Retina (tissue), 1 donor: Measurements from ENCODE around the gene PRKAB2.
"Not testable (repeated sequence)": the region's sequence is repeated elsewhere in the genome, so short reads cannot be mapped to it uniquely, and the experiment has no call there.

Experiments used
- DNase-seq: peaks from one replicate; pipeline ENCODE4 v3.0.0-alpha.2; 2016

PRKAB2 gene

GRCh38 chr1:147172168-147173016 is at the start of gene PRKAB2:
Gene PRKAB2 (minus strand): TSS chr1:147172470. CDS start chr1:147172144, 326 bp downstream.
- peak; percentile 99 for DNase-seq

- no peak for DNase-seq
These were observed 46.3 kb upstream of the PRKAB2 start for GRCh38 chr1:147218606-147219005.

- DNase-seq: no peak
These were observed 44.9 kb upstream of the PRKAB2 start for GRCh38 chr1:147217141-147217540.

- DNase-seq: no peak
These were observed 43.9 kb upstream of the PRKAB2 start for GRCh38 chr1:147216124-147216523.

GRCh38 chr1:147215540-147215916 is 43.3 kb upstream of the PRKAB2 start:
- DNase-seq: no peak

- DNase-seq: no peak
These were observed 42.7 kb upstream of the PRKAB2 start for GRCh38 chr1:147214842-147215539.

- DNase-seq: no peak
These were observed 42.1 kb upstream of the PRKAB2 start for GRCh38 chr1:147214325-147214724.

- no peak for DNase-seq
These were observed 41.0 kb upstream of the PRKAB2 start for GRCh38 chr1:147213271-147213670.

- no peak for DNase-seq
These were observed 39.3 kb upstream of the PRKAB2 start for GRCh38 chr1:147211577-147211976.

- DNase-seq: no peak
These were observed 38.7 kb upstream of the PRKAB2 start for GRCh38 chr1:147210987-147211386.

- no peak for DNase-seq
These were observed 37.9 kb upstream of the PRKAB2 start for GRCh38 chr1:147209825-147210821.

- no peak for DNase-seq
These were observed 36.3 kb upstream of the PRKAB2 start for GRCh38 chr1:147208619-147209018.

- no peak for DNase-seq
These were observed 34.9 kb upstream of the PRKAB2 start for GRCh38 chr1:147207192-147207591.

GRCh38 chr1:147204080-147204479 is 31.8 kb upstream of the PRKAB2 start:
- DNase-seq: no peak

- no peak for DNase-seq
These were observed 30.3 kb upstream of the PRKAB2 start for GRCh38 chr1:147202576-147202975.

GRCh38 chr1:147201786-147202185 is 29.5 kb upstream of the PRKAB2 start:
- no peak for DNase-seq

GRCh38 chr1:147201276-147201675 is 29.0 kb upstream of the PRKAB2 start:
- no peak for DNase-seq

GRCh38 chr1:147197324-147197723 is 25.1 kb upstream of the PRKAB2 start:
- not testable (repeated sequence) for DNase-seq

- DNase-seq: no peak
These were observed 17.2 kb upstream of the PRKAB2 start for GRCh38 chr1:147189514-147189913.

GRCh38 chr1:147185432-147185831 is 13.2 kb upstream of the PRKAB2 start:
- no peak for DNase-seq

- DNase-seq: peak; percentile 43
These were observed 5.5 kb upstream of the PRKAB2 start for GRCh38 chr1:147177611-147178380.
